OCI-LY1 (cell line): ENCODE measurements around the gene PWWP3B.

Experiments
- H2AFZ ChIP-seq: fragments of 200-600 bp; sonication (generic), shearing (Covaris generic); 2 replicates; pipeline ENCODE4 v1.6.0; 2014; ENCODE audit warnings: antibody characterized with exemption, mild to moderate bottlenecking, low read length
- H3F3A ChIP-seq: fragments of 200-600 bp; sonication (generic), shearing (Covaris generic); 2 replicates; pipeline ENCODE4 v1.6.0; 2014; ENCODE audit warnings: mild to moderate bottlenecking, antibody characterized with exemption, low read length, moderate library complexity; ENCODE audit not compliant: insufficient read depth
- H3K27ac ChIP-seq: fragments of 200-600 bp; sonication (generic); 2 replicates; pipeline ENCODE4 v1.5.1; 2014; ENCODE audit warnings: low read length, mixed run types, mild to moderate bottlenecking, low read depth; ENCODE audit not compliant: poor library complexity, severe bottlenecking
- H3K27me3 ChIP-seq: fragments of 200-600 bp; sonication (generic); 2 replicates; pipeline ENCODE4 v1.6.0; 2014; ENCODE audit warnings: antibody characterized with exemption, mild to moderate bottlenecking, low read length, moderate library complexity; ENCODE audit not compliant: insufficient read depth
- H3K36me3 ChIP-seq: fragments of 200-600 bp; sonication (generic); 2 replicates; pipeline ENCODE4 v1.6.1; 2014; ENCODE audit warnings: mild to moderate bottlenecking, antibody characterized with exemption, low read length, moderate library complexity, mixed read lengths; ENCODE audit not compliant: insufficient read depth
- H3K4me1 ChIP-seq: fragments of 200-600 bp; sonication (generic); 2 replicates; pipeline ENCODE4 v1.5.1; 2014; ENCODE audit warnings: mild to moderate bottlenecking, low read length, moderate library complexity; ENCODE audit not compliant: insufficient read depth, severe bottlenecking
- H3K4me2 ChIP-seq: fragments of 200-600 bp; sonication (generic), shearing (Covaris generic); 2 replicates; pipeline ENCODE4 v1.6.1; 2014; ENCODE audit warnings: low read length
- H3K4me3 ChIP-seq: fragments of 200-600 bp; sonication (generic); 2 replicates; pipeline ENCODE4 v1.5.1; 2014; ENCODE audit warnings: low read length, low read depth, mild to moderate bottlenecking, mixed read lengths; ENCODE audit not compliant: poor library complexity, severe bottlenecking
- H3K79me2 ChIP-seq: fragments of 200-600 bp; shearing (Covaris generic); 2 replicates; pipeline ENCODE4 v1.6.1; 2016; ENCODE audit warnings: mixed run types, low read length, mixed read lengths; ENCODE audit not compliant: insufficient read depth
- H3K9ac ChIP-seq: fragments of 200-600 bp; sonication (generic), shearing (Covaris generic); 2 replicates; pipeline ENCODE4 v1.6.1; 2014; ENCODE audit warnings: mild to moderate bottlenecking, low read length, mixed read lengths
- H3K9me2 ChIP-seq: fragments of 200-600 bp; sonication (generic), shearing (Covaris generic); 2 replicates; pipeline ENCODE4 v1.6.1; 2014; ENCODE audit warnings: low read depth, mild to moderate bottlenecking, low read length, mixed read lengths
- H3K9me3 ChIP-seq: fragments of 200-600 bp; shearing (Covaris generic); 2 replicates; pipeline ENCODE4 v1.6.1; 2014; ENCODE audit warnings: low read length, mixed read lengths
- H4K20me1 ChIP-seq: fragments of 200-600 bp; sonication (generic), shearing (Covaris generic); 2 replicates; pipeline ENCODE4 v1.6.0; 2016; ENCODE audit warnings: mild to moderate bottlenecking, low read length; ENCODE audit not compliant: insufficient read depth
- EZH2 ChIP-seq: fragments of 200-600 bp; sonication (generic), shearing (Covaris generic); IDR thresholded peaks from 2 replicates; pipeline ENCODE4 v1.8.0; 2017; ENCODE audit warnings: borderline replicate concordance, mixed run types, mild to moderate bottlenecking, antibody characterized with exemption, low read length, moderate library complexity, mixed read lengths
- TF ChIP-seq, protein P1 (sequence below): fragments of 200-600 bp; sonication (generic), shearing (Covaris generic); IDR thresholded peaks from 2 replicates; pipeline ENCODE4 v1.5.1; 2017; ENCODE audit warnings: mild to moderate bottlenecking, antibody characterized with exemption, low read length, moderate library complexity, mixed read lengths

Gene PWWP3B

DNA sequence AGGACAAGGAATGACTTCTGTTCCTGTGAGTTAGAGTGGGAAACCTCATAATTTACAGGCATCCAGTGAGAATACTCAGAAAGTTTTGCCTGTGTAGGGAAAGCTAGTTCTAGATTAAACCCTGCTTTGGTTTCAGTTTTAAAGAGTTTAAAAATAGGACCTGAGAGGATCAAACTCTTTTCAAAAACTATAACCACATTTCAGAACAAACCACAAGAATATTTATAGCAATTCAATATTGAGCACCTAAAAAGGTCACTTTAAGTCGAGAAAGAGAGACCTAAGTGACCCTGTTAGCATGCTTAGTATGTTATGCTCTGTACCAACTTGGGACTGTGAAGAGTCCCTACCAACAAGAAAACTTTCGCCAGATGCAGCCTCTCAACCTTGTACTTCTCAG, 17.4 kb upstream of the PWWP3B start:
- Histone ChIP-seq H3K4me1 (no peaks in the 10 kb centered on the region), H3K9me2 (no peaks in the 10 kb centered on the region), H3K9me3 (no peaks in the 10 kb centered on the region), H3K9ac (no peak overlapping the region), H4K20me1 (no peaks in the 10 kb centered on the region), H3F3A (no peaks in the 10 kb centered on the region), H3K27ac (no peak overlapping the region), H3K4me3 (no peak overlapping the region), H2AFZ (no peak overlapping the region), H3K27me3 (no peaks in the 10 kb centered on the region), H3K79me2 (no peaks in the 10 kb centered on the region), H3K4me2 (no peak overlapping the region), H3K36me3 (no peaks in the 10 kb centered on the region)
- no peak for TF ChIP-seq EZH2
- TF ChIP-seq, protein P1, sequence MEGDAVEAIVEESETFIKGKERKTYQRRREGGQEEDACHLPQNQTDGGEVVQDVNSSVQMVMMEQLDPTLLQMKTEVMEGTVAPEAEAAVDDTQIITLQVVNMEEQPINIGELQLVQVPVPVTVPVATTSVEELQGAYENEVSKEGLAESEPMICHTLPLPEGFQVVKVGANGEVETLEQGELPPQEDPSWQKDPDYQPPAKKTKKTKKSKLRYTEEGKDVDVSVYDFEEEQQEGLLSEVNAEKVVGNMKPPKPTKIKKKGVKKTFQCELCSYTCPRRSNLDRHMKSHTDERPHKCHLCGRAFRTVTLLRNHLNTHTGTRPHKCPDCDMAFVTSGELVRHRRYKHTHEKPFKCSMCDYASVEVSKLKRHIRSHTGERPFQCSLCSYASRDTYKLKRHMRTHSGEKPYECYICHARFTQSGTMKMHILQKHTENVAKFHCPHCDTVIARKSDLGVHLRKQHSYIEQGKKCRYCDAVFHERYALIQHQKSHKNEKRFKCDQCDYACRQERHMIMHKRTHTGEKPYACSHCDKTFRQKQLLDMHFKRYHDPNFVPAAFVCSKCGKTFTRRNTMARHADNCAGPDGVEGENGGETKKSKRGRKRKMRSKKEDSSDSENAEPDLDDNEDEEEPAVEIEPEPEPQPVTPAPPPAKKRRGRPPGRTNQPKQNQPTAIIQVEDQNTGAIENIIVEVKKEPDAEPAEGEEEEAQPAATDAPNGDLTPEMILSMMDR = no peak

DNA sequence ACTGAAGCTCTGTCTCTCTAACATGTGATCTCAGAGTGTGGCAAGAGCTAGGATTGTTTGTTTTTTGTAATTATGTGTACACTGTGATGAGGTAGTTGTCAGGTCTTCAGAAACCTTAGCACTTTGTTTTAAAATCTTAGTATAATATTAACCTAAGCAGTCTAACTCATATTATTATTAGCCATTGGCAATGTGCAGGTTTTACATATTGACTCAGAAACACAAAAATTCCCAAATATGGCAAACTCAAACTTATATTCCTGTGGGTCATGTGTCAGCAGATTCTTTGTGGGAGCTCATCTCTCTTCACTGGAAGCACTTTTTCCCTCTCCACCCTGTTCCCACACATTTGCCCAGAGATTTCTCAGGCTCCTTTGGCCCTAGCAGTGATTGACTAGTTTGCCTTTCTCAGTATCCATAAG, 8.2 kb upstream of the PWWP3B start:
- no peak for TF ChIP-seq EZH2
- TF ChIP-seq, protein P1 = no peak
- no peaks in the 10 kb centered on the region for H4K20me1 ChIP-seq
- H3K27me3 ChIP-seq = no peaks in the 10 kb centered on the region
- no peak overlapping the region for H3K27ac ChIP-seq
- no peak overlapping the region for H2AFZ ChIP-seq
- H3K9me3 ChIP-seq = no peaks in the 10 kb centered on the region
- no peaks in the 10 kb centered on the region for H3K4me1 ChIP-seq
- no peak overlapping the region for H3K9ac ChIP-seq
- no peak overlapping the region for H3K4me3 ChIP-seq
- no peaks in the 10 kb centered on the region for H3K79me2 ChIP-seq
- no peaks in the 10 kb centered on the region for H3K36me3 ChIP-seq
- no peak overlapping the region for H3K4me2 ChIP-seq
- no peaks in the 10 kb centered on the region for H3F3A ChIP-seq
- no peaks in the 10 kb centered on the region for H3K9me2 ChIP-seq

DNA sequence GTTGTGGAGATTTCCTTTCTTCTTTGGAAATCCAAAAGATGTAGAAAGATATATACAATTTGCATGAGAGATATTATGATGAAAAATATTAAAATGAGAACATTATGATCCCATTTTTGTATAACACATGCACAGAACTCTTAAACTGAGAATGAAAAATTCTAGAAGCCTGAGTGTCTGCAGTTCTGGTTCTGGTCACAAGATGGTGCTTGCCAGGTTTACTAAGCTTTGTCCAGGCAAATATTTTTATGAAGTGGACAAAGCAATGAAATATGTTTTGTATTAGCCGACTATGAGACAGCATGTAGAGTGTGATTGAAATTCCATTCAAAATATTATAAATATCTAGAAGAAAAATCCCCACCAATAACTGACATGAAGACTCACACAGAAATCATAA, 2.2 kb downstream of the PWWP3B start:
- TF ChIP-seq, protein P1 = peak; percentile 36
- TF ChIP-seq EZH2 = no peak
- Histone ChIP-seq H3K79me2 (no peaks in the 10 kb centered on the region), H3K36me3 (no peaks in the 10 kb centered on the region), H3K4me2 (no peak overlapping the region), H2AFZ (no peak overlapping the region), H3K27ac (no peak overlapping the region), H3K4me3 (no peak overlapping the region), H3F3A (no peaks in the 10 kb centered on the region), H3K27me3 (no peaks in the 10 kb centered on the region), H3K9me3 (no peaks in the 10 kb centered on the region), H4K20me1 (no peaks in the 10 kb centered on the region), H3K4me1 (no peaks in the 10 kb centered on the region), H3K9me2 (no peaks in the 10 kb centered on the region), H3K9ac (no peak overlapping the region)
